ENCODE data around the gene NDUFB3. TPM values are rescaled to one million over a fixed set of nuclear protein-coding genes. Genes with fewer than 3 reads are reported as not detected.
"Not testable (repeated sequence)": the region's sequence is repeated elsewhere in the genome, so short reads cannot be mapped to it uniquely, and the experiment has no call there.

NDUFB3 gene
- total RNA-seq, 8 experiments from 2014 or later = 77.6 to 135 (median 101) TPM

- 80 to 100% (median 84%) methylated on average over 1 of the region's 1 CpG; no CpG with 5 or more reads in 6 of the 10 experiments for WGBS, 10 experiments
- no peak overlapping the region for H3K4me3 ChIP-seq
- no peak overlapping the region for H3K27ac ChIP-seq
- in situ Hi-C loops (cut with MboI; ENCODE audit: low pct_unique_long_range_greater_than_20kb in 2 of 9, low sequenced_read_pairs in 9 of 9, unreplicated experiment in 9 of 9) = loop anchor here in 2 of 9 experiments (25.0 kb wide), 2 partner anchors 97 to 147 kb away; partner anchors contain the start of gene ORC2 (in 1 of the 2)
- ATAC-seq (replicated peaks in 6 of 8) = no peak
- no peaks in the 10 kb centered on the region for H3K4me1 ChIP-seq (replicated peaks in 1 of 2)
Measured at GRCh38 chr2:201058914-201059313, 12.9 kb upstream of the NDUFB3 start.

DNA sequence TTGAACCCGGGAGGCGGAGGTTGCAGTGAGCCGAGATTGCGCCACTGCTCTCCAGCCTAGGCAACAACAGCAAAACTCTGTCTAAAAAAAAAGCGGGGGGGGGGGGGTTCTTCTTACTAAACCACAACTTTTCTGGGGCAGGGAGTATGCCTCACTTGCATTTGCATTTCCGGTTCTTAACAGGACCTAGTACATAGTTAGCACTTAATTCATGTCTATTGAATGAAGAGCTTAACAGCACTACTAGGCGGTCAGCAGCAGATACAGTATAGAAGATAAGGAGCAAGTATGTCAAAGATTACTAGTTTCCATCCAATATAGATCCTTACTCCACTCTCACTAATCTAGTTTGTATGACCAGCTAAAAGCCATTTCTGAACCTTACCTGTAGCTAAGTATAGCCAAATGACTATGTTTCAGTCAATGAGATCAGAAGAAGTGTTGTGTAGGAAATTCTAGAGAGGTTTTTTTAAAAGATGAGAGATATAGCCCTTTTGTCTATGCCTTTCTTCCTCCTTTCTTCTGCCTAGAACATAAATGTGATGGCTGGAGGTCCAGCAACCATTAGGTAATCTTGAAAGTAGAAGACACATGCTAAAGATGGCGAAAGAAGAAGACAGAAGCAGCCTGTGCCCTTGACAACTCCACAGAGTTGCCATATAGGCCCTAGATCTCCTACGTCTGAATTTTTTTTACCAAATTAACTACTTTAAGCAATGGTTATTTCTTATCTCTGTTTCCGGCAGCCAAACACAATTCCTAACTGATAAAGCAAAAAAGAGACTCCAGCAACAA is 11.6 kb upstream of the NDUFB3 start:
- in situ Hi-C loops (cut with MboI; ENCODE audit: low pct_unique_long_range_greater_than_20kb in 2 of 9, low sequenced_read_pairs in 9 of 9, unreplicated experiment in 9 of 9) = loop anchor here in 2 of 9 experiments (25.0 kb wide), 2 partner anchors 98 to 148 kb away; partner anchors contain the start of gene ORC2 (in 1 of the 2)
- ATAC-seq (replicated peaks in 6 of 8) = no peak

DNA sequence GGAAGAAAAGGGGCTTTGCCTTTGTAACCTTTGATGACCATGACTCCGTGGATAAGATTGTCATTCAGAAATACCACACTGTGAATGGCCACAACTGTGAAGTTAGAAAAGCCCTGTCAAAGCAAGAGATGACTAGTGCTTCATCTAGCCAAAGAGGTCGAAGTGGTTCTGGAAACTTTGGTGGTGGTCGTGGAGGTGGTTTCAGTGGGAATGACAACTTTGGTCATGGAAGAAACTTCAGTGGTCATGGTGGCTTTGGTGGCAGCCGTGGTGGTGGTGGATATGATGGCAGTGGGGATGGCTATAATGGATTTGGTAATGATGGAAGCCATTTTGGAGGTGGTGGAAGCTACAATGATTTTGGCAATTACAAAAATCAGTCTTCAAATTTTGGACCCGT is 8.3 kb upstream of the NDUFB3 start:
- not testable (repeated sequence) for ATAC-seq (replicated peaks in 6 of 8); H3K27ac ChIP-seq; H3K4me3 ChIP-seq; H3K4me1 ChIP-seq (replicated peaks in 1 of 2)
- WGBS, 10 experiments = 100% methylated on average over 2 of the region's 5 CpGs; no CpG with 5 or more reads in 8 of the 10 experiments
- in situ Hi-C loops (cut with MboI; ENCODE audit: low pct_unique_long_range_greater_than_20kb in 2 of 9, low sequenced_read_pairs in 9 of 9, unreplicated experiment in 9 of 9) = loop anchor here in 2 of 9 experiments (25.0 kb wide), 2 partner anchors 101 to 151 kb away; partner anchors contain the start of gene ORC2 (in 1 of the 2)

More for the DNA sequence above, 11.6 kb upstream of the NDUFB3 start:
- no peak overlapping the region for H3K27ac ChIP-seq
- no peaks in the 10 kb centered on the region for H3K4me1 ChIP-seq (replicated peaks in 1 of 2)
- 83 to 100% (median 94%) methylated on average over 1 to 7 of the region's 10 CpGs for WGBS, 10 experiments
- H3K4me3 ChIP-seq = no peak overlapping the region

DNA sequence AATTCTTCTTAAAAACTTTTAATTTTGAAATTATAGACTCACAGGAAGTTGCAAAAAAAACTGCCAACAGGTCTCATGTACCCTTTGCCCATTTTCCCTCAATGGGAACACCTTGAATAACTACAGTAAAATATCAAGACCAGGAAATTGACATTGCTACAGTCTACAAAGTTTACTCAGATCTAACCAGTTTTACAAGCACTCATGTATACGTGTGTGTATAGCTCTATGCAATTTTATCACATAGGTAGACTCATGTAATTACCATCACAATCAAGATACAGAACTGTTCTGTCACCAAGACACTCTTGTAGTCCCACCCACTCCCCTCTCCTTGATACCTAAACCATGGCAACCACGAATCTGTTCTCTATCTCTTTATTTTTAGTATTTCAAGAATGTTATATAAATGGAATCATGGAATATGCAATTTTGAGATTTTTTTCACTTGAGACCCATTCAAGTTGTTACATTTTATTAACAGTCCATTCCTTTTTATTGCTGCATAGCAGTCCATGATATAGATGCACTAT is 6.9 kb upstream of the NDUFB3 start:
- no peak for ATAC-seq (replicated peaks in 6 of 8)

GRCh38 chr2:201070948-201071478 is 788 bp upstream of the NDUFB3 start:
- in situ Hi-C loops (cut with MboI; ENCODE audit: low pct_unique_long_range_greater_than_20kb in 2 of 9, low sequenced_read_pairs in 9 of 9, unreplicated experiment in 9 of 9) = loop anchor here in 2 of 9 experiments (25.0 kb wide), 2 partner anchors 109 to 159 kb away; partner anchors contain the start of gene ORC2 (in 1 of the 2)
- Histone ChIP-seq H3K27ac (peak overlapping the region; percentile 97), H3K4me3 (peak overlapping the region; percentile 57 to 95 (median 85)), H3K4me1 (replicated peaks in 1 of 2) (peaks cover 10 to 25% of the 10 kb centered on the region in 2 donors)
- peak; percentile 32 to 52 (median 48) for ATAC-seq (replicated peaks in 6 of 8)
- 0 to 7% (median 0%) methylated on average over 1 to 4 of the region's 21 CpGs; no CpG with 5 or more reads in 4 of the 10 experiments for WGBS, 10 experiments

More for the DNA sequence above, 6.9 kb upstream of the NDUFB3 start:
- 53 to 100% (median 69%) methylated on average over 1 to 2 of the region's 2 CpGs; no CpG with 5 or more reads in 3 of the 10 experiments for WGBS, 10 experiments
- peaks cover 5 to 11% of the 10 kb centered on the region in 2 donors for H3K4me1 ChIP-seq (replicated peaks in 1 of 2)
- H3K27ac ChIP-seq = no peak overlapping the region
- no peak overlapping the region for H3K4me3 ChIP-seq
- in situ Hi-C loops (cut with MboI; ENCODE audit: low pct_unique_long_range_greater_than_20kb in 2 of 9, low sequenced_read_pairs in 9 of 9, unreplicated experiment in 9 of 9) = loop anchor here in 2 of 9 experiments (25.0 kb wide), 2 partner anchors 103 to 153 kb away; partner anchors contain the start of gene ORC2 (in 1 of the 2)

GRCh38 chr2:201072201-201072530 is 365 bp downstream of the NDUFB3 start:
- peaks cover 10 to 25% of the 10 kb centered on the region in 2 donors for H3K4me1 ChIP-seq (replicated peaks in 1 of 2)
- WGBS, 10 experiments = 0 to 14% (median 0%) methylated on average over 2 to 5 of the region's 5 CpGs
- H3K4me3 ChIP-seq = peak overlapping the region; percentile 57 to 95 (median 85)
- ATAC-seq (replicated peaks in 6 of 8) = peak in 1 of 8 experiments; percentile 16
- in situ Hi-C loops (cut with MboI; ENCODE audit: low pct_unique_long_range_greater_than_20kb in 2 of 9, low sequenced_read_pairs in 9 of 9, unreplicated experiment in 9 of 9) = loop anchor here in 2 of 9 experiments (25.0 kb wide), 2 partner anchors 110 to 160 kb away; partner anchors contain the start of gene ORC2 (in 1 of the 2)
- H3K27ac ChIP-seq = peak overlapping the region; percentile 97

GRCh38 chr2:201073071-201073470 is 1.3 kb downstream of the NDUFB3 start:
- in situ Hi-C loops (cut with MboI; ENCODE audit: low pct_unique_long_range_greater_than_20kb in 2 of 9, low sequenced_read_pairs in 9 of 9, unreplicated experiment in 9 of 9) = loop anchor here in 2 of 9 experiments (25.0 kb wide), 2 partner anchors 111 to 161 kb away; partner anchors contain the start of gene ORC2 (in 1 of the 2)
- no peak overlapping the region for H3K27ac ChIP-seq
- ATAC-seq (replicated peaks in 6 of 8) = no peak
- 33 to 100% (median 100%) methylated on average over 1 of the region's 1 CpG; no CpG with 5 or more reads in 1 of the 10 experiments for WGBS, 10 experiments
- H3K4me3 ChIP-seq = peak overlapping the region in 1 of 5 donors; percentile 93
- peaks cover 10 to 25% of the 10 kb centered on the region in 2 donors for H3K4me1 ChIP-seq (replicated peaks in 1 of 2)

GRCh38 chr2:201074996-201075395 is 3.2 kb downstream of the NDUFB3 start:
- no peak for ATAC-seq (replicated peaks in 6 of 8)
- H3K4me1 ChIP-seq (replicated peaks in 1 of 2) = peaks cover 5 to 13% of the 10 kb centered on the region in 2 donors
- no peak overlapping the region for H3K27ac ChIP-seq
- in situ Hi-C loops (cut with MboI; ENCODE audit: low pct_unique_long_range_greater_than_20kb in 2 of 9, low sequenced_read_pairs in 9 of 9, unreplicated experiment in 9 of 9) = loop anchor here in 2 of 9 experiments (25.0 kb wide), 2 partner anchors 113 to 163 kb away; partner anchors contain the start of gene ORC2 (in 1 of the 2)
- no peak overlapping the region for H3K4me3 ChIP-seq
- WGBS, 10 experiments = 80 to 97% (median 89%) methylated on average over 1 to 7 of the region's 7 CpGs

DNA sequence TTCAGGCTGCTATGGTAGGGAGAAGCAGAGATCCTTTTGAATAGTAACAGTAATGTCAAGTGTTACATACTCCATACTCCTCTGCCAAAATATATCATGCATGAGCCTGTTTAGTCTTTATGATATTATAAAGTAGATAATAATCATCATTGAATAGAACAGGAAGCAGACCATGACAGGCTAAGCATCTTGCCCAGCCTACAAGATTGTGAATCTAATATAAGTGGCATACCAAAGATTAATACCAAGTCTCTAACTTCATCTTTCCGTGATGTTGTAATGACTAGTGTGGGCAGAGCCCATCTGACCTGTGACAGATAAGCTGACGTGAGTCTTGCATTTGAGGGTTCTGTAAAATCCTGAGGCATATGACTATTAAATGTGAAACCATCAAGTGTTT is 13.1 kb downstream of the NDUFB3 start:
- in situ Hi-C loops (cut with MboI; ENCODE audit: low pct_unique_long_range_greater_than_20kb in 2 of 9, low sequenced_read_pairs in 9 of 9, unreplicated experiment in 9 of 9) = no loop called here
- Histone ChIP-seq H3K27ac (no peak overlapping the region), H3K4me1 (replicated peaks in 1 of 2) (no peaks in the 10 kb centered on the region), H3K4me3 (no peak overlapping the region)
- ATAC-seq (replicated peaks in 6 of 8) = no peak
- 83 to 100% (median 100%) methylated on average over 1 to 2 of the region's 2 CpGs; no CpG with 5 or more reads in 3 of the 10 experiments for WGBS, 10 experiments

DNA sequence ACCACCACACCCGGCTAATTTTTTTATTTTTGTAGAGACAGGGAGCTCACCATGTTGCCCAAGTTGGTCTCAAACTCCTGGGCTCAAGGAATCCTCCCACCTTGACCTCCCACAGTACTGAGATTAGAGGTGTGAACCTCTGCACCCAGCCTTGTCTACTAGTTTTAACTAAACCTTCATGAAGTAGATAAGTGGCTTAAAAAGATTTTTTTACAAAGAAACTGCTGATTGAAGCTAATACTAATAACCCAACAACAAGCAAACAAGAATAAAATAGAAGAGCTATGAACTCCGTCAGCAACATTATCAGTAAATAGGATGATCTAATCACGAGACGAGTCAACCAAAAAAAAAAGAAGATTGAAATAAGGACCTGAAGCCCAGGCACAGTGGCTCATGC is 18.8 kb downstream of the NDUFB3 start:
- Histone ChIP-seq H3K4me3 (no peak overlapping the region), H3K4me1 (replicated peaks in 1 of 2) (no peaks in the 10 kb centered on the region), H3K27ac (no peak overlapping the region)
- 80 to 100% (median 100%) methylated on average over 1 to 3 of the region's 4 CpGs; no CpG with 5 or more reads in 1 of the 10 experiments for WGBS, 10 experiments
- no peak for ATAC-seq (replicated peaks in 6 of 8)
- in situ Hi-C loops (cut with MboI; ENCODE audit: low pct_unique_long_range_greater_than_20kb in 2 of 9, low sequenced_read_pairs in 9 of 9, unreplicated experiment in 9 of 9) = no loop called here

- Histone ChIP-seq H3K27ac (no peak overlapping the region), H3K4me1 (replicated peaks in 1 of 2) (no peaks in the 10 kb centered on the region), H3K4me3 (no peak overlapping the region)
- 20 to 100% (median 97%) methylated on average over 1 to 5 of the region's 5 CpGs; no CpG with 5 or more reads in 3 of the 10 experiments for WGBS, 10 experiments
- in situ Hi-C loops (cut with MboI; ENCODE audit: low pct_unique_long_range_greater_than_20kb in 2 of 9, low sequenced_read_pairs in 9 of 9, unreplicated experiment in 9 of 9) = no loop called here
- ATAC-seq (replicated peaks in 6 of 8) = no peak
Measured at GRCh38 chr2:201093573-201093972, 21.8 kb downstream of the NDUFB3 start.

- no peak for ATAC-seq (replicated peaks in 6 of 8)
- in situ Hi-C loops (cut with MboI; ENCODE audit: low pct_unique_long_range_greater_than_20kb in 2 of 9, low sequenced_read_pairs in 9 of 9, unreplicated experiment in 9 of 9) = no loop called here
- H3K4me3 ChIP-seq = no peak overlapping the region
- WGBS, 10 experiments = 40 to 100% (median 89%) methylated on average over 1 to 3 of the region's 3 CpGs; no CpG with 5 or more reads in 2 of the 10 experiments
- H3K27ac ChIP-seq = no peak overlapping the region
- H3K4me1 ChIP-seq (replicated peaks in 1 of 2) = no peaks in the 10 kb centered on the region
Measured at GRCh38 chr2:201100497-201100896, 28.7 kb downstream of the NDUFB3 start.
